Measurements from ENCODE around the gene OPTN. TPM values are rescaled to one million over a fixed set of nuclear protein-coding genes. Genes with fewer than 3 reads are reported as not detected.

OPTN gene
- total and polyA plus RNA-seq, 8 donors = 32.6 to 82.3 (median 40.9) TPM

GRCh38 chr10:13118784-13119410 is 18.9 kb downstream of the OPTN start:
- peaks cover 36 to 87% (median 86%) of the 10 kb centered on the region in 4 donors for H3K36me3 ChIP-seq
- WGBS, 5 donors = 72 to 91% (median 84%) methylated on average over 3 of the region's 3 CpGs

GRCh38 chr10:13120786-13121499 is 21.0 kb downstream of the OPTN start:
- no peaks in the 10 kb centered on the region for H3K27me3 ChIP-seq
- no peaks in the 10 kb centered on the region for H3K9me3 ChIP-seq
- intact Hi-C loops (cut with DNase I; ENCODE audit: low total_unique reads) = no loop called here
- TF ChIP-seq EP300 (IDR thresholded peaks at IDR 0.05) (no peak), CTCF (IDR thresholded peaks at IDR 0.05) (no peak)
- peaks cover 0 to 15% (median 5%) of the 10 kb centered on the region in 4 donors for H3K4me1 ChIP-seq
- WGBS, 5 donors = 82 to 91% (median 87%) methylated on average over 10 of the region's 10 CpGs
- H3K36me3 ChIP-seq = peaks cover 46 to 100% (median 98%) of the 10 kb centered on the region in 4 donors
- H3K4me3 ChIP-seq = no peak overlapping the region
- H3K27ac ChIP-seq = peak overlapping the region in 1 of 5 donors; percentile 49
- peak in 1 of 2 donors; percentile 42 for DNase-seq

More at GRCh38 chr10:13118784-13119410, 18.9 kb downstream of the OPTN start:
- Histone ChIP-seq H3K27me3 (no peaks in the 10 kb centered on the region), H3K4me1 (peaks cover 0 to 19% (median 7%) of the 10 kb centered on the region in 4 donors), H3K4me3 (no peak overlapping the region), H3K9me3 (no peaks in the 10 kb centered on the region), H3K27ac (no peak overlapping the region)
- no peak for DNase-seq
- TF ChIP-seq POLR2AphosphoS5 (IDR thresholded peaks at IDR 0.05) = no peak
- no peak for TF ChIP-seq CTCF (IDR thresholded peaks at IDR 0.05)
- TF ChIP-seq EP300 (IDR thresholded peaks at IDR 0.05) = no peak
- TF ChIP-seq POLR2A (IDR thresholded peaks at IDR 0.05) = no peak
- intact Hi-C loops (cut with DNase I; ENCODE audit: low total_unique reads) = no loop called here

- no peak overlapping the region for H3K27ac ChIP-seq
- TF ChIP-seq EP300 (IDR thresholded peaks at IDR 0.05) = no peak
- TF ChIP-seq POLR2AphosphoS5 (IDR thresholded peaks at IDR 0.05) = no peak
- no peak for TF ChIP-seq POLR2A (IDR thresholded peaks at IDR 0.05)
- no peak for TF ChIP-seq CTCF (IDR thresholded peaks at IDR 0.05)
- no peaks in the 10 kb centered on the region for H3K27me3 ChIP-seq
- no peak for DNase-seq
- H3K4me1 ChIP-seq = peaks cover 0 to 9% (median 2%) of the 10 kb centered on the region in 4 donors
- no peaks in the 10 kb centered on the region for H3K9me3 ChIP-seq
- WGBS, 5 donors = 77 to 97% (median 93%) methylated on average over 1 of the region's 1 CpG
- H3K4me3 ChIP-seq = no peak overlapping the region
- intact Hi-C loops (cut with DNase I; ENCODE audit: low total_unique reads) = no loop called here
- peaks cover 46 to 100% (median 98%) of the 10 kb centered on the region in 4 donors for H3K36me3 ChIP-seq
Measured at GRCh38 chr10:13121500-13121854, 21.5 kb downstream of the OPTN start.

DNA sequence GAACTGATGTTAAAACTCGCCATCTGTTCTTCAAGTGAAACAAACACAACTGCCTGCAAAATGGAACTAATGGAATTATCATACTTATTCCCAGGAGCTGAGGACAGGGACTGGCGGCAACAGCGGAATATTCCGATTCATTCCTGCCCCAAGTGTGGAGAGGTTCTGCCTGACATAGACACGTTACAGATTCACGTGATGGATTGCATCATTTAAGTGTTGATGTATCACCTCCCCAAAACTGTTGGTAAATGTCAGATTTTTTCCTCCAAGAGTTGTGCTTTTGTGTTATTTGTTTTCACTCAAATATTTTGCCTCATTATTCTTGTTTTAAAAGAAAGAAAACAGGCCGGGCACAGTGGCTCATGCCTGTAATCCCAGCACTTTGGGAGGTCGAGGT is 36.7 kb downstream of the OPTN start:
- H3K36me3 ChIP-seq = peaks cover 66 to 100% (median 100%) of the 10 kb centered on the region in 4 donors
- WGBS, 5 donors = 90 to 98% (median 94%) methylated on average over 8 of the region's 8 CpGs

More for the DNA sequence above, 36.7 kb downstream of the OPTN start:
- H3K27me3 ChIP-seq = no peaks in the 10 kb centered on the region
- intact Hi-C loops (cut with DNase I; ENCODE audit: low total_unique reads) = no loop called here
- no peak for TF ChIP-seq POLR2AphosphoS5 (IDR thresholded peaks at IDR 0.05)
- no peak for TF ChIP-seq EP300 (IDR thresholded peaks at IDR 0.05)
- no peak for TF ChIP-seq POLR2A (IDR thresholded peaks at IDR 0.05)
- TF ChIP-seq CTCF (IDR thresholded peaks at IDR 0.05) = no peak
- no peak overlapping the region for H3K4me3 ChIP-seq
- H3K27ac ChIP-seq = no peak overlapping the region
- no peak for DNase-seq
- no peaks in the 10 kb centered on the region for H3K4me1 ChIP-seq
- no peaks in the 10 kb centered on the region for H3K9me3 ChIP-seq

All from stomach (tissue), 9 donors.